ENCODE measurements around the gene EPB41L3. TPM values are rescaled to one million over a fixed set of nuclear protein-coding genes. Genes with fewer than 3 reads are reported as not detected.
A peak's percentile ranks its signal among the peaks of the same experiment; 100 is the strongest.
"Not testable (repeated sequence)": the region's sequence is repeated elsewhere in the genome, so short reads cannot be mapped to it uniquely, and the experiment has no call there.

Gene EPB41L3
- total RNA-seq, 1 donor from 2014 or later, result 50.1 TPM

GRCh38 chr18:5530629-5531178 is 13.1 kb downstream of the EPB41L3 start:
- no peak for DNase-seq

- DNase-seq, result no peak
Measured at GRCh38 chr18:5529471-5529870, 14.3 kb downstream of the EPB41L3 start.

DNA sequence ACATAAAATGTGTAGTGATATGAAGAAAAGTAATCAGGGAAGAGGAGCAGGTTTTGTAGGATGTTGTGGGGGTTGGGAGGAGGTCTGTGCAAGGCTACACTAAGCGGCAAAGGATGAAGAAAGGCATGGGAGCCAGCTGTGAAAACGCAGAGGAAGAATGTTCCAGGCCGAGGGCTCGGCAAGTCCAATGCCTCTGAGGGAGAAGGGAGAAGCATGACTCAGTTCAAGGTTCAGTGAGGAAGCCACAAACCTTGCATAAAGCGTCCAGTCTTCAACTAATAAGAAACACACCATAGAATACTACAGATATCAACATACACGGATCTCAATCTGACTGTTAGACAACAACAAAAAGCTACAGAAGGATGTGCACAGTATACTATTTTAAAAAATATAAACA is 16.2 kb downstream of the EPB41L3 start:
- DNase-seq, result peak; percentile 38

DNA sequence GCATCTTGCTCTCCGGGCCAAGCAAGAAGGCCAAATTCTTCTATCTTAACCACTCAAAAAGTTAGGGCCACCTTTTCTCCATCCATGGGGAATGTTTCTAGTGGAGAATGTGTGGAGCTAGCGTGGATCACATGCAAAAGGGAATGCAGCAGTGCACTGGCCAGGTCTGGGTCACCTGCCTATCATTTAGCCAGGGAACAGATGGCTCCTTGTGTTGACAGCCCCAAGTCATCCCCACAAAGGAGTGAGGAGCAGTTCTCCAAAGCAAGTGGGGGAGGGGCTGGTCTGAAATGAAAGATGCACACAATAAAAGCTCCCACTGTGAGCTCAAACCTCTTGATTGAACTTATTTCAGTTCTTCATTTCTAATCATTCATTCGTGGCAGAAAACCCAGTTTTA is 19.1 kb downstream of the EPB41L3 start:
- DNase-seq, result no peak

GRCh38 chr18:5521000-5521399 is 22.8 kb downstream of the EPB41L3 start:
- DNase-seq, result no peak

GRCh38 chr18:5520464-5520863 is 23.3 kb downstream of the EPB41L3 start:
- DNase-seq, result no peak

- no peak for DNase-seq
Measured at GRCh38 chr18:5519448-5520298, 24.1 kb downstream of the EPB41L3 start.

- no peak for DNase-seq
Measured at GRCh38 chr18:5518899-5519371, 24.9 kb downstream of the EPB41L3 start.

GRCh38 chr18:5518179-5518770 is 25.5 kb downstream of the EPB41L3 start:
- DNase-seq, result no peak

DNA sequence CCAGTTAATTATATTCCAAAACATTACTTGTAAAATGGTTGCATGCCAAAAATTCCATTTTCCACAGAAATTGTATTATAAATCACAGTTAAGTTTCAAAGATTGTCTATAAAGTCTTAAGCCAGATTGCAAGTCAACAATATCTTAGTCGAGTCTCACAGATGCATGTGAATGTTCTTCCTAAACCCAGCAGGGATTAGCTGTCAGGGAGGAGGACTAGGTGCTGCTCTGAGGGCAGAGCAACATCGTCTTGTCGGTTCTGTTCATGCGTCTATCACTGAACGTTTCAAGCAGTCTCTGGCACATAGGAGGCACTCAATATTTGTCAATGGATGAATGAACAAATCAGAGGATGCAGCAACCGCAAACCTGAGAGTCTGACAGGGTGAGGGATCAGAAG is 27.0 kb downstream of the EPB41L3 start:
- no peak for DNase-seq

- DNase-seq, result peak; percentile 74
Measured at GRCh38 chr18:5515011-5515784, 28.6 kb downstream of the EPB41L3 start.

DNA sequence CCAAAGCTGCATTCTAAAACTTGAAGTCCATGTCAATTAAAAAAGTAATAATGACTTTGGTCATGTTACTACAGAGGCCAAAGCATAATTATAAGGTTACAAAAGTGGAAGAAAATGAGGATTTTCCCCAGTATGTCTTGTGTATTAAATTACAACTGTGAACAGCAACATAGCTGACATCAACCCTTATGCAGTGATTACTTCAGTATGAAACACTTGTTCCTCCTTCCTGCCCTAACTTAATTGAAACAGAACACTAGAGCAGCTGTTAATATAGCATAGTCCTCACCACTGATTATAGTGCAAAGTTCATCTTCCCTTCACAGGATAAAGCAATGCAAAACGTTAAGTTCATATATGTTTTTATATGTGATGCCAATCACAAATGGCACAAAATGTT is 29.9 kb downstream of the EPB41L3 start:
- DNase-seq, result peak; percentile 48

GRCh38 chr18:5512176-5512575 is 31.6 kb downstream of the EPB41L3 start:
- DNase-seq, result no peak

DNA sequence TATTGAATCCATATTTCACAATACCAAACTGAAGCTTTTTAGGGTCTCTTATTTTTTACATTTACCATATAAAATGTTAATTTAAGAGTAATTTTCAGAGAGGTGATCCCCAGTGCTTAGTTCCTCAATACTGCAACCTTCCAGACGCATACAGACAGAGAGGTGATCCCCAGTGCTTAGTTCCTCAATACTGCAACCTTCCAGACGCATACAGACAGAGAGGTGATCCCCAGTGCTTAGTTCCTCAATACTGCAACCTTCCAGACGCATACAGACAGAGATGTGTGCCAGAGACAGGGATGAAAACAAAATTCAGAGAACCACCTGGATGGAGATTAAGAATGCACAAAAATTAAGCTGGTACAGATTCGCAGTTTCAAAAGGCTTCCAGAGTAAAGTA is 32.3 kb downstream of the EPB41L3 start:
- not testable (repeated sequence) for DNase-seq

DNA sequence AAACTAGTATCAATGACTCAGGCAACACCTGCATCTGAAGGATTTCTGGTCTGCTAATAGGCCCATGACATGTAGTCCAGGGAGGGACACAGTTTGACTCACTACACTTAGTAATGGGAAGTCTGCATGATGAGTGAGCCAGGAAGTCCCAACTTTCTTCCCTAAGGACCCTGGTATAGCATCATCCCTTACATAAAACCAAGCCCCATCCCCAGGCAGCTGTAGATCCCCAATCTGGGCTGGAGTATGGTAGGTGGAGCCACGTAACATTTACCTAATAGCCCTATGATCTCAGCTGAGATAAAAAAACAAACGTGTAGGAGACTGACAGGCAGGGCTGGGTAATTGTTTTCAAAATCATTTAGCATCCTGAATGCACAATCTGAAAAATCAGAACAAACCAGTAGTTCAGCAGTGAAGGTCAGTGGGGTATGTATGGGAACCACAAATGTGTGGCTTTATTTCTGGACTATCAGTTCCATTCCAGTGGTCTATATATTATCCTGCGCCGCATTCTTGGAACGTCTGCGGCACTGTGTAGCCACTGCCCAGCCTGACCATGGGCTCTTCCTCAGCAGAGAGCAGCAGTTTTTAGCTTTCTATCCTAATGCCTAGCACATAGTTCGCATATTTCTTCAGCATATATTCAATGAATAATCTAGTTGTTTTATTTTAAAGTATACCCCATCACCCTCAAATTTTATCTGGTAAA is 33.5 kb downstream of the EPB41L3 start:
- DNase-seq, result no peak

- DNase-seq, result no peak
Measured at GRCh38 chr18:5508821-5509220, 35.0 kb downstream of the EPB41L3 start.

DNA sequence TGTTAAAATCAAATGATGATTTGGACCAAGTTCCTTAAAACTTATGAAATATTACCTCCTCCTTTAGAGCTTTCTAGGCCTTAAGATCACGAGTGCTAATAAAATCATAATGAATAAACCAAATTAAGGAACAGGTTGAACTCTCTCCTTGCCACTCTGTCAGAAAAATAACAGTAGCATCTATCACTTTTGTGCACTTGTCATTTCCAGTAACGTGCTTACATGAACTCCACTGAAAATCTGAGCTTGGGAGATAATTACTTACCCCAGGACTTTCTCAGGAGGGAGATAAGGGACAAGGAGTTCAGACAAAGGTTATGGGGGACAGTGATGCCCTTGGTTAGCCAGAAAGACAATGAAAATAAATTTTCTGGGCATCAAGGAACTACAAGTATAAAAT is 36.0 kb downstream of the EPB41L3 start:
- DNase-seq, result no peak

GRCh38 chr18:5506174-5506573 is 37.6 kb downstream of the EPB41L3 start:
- no peak for DNase-seq

- DNase-seq, result no peak
Measured at GRCh38 chr18:5503740-5504139, 40.1 kb downstream of the EPB41L3 start.

DNA sequence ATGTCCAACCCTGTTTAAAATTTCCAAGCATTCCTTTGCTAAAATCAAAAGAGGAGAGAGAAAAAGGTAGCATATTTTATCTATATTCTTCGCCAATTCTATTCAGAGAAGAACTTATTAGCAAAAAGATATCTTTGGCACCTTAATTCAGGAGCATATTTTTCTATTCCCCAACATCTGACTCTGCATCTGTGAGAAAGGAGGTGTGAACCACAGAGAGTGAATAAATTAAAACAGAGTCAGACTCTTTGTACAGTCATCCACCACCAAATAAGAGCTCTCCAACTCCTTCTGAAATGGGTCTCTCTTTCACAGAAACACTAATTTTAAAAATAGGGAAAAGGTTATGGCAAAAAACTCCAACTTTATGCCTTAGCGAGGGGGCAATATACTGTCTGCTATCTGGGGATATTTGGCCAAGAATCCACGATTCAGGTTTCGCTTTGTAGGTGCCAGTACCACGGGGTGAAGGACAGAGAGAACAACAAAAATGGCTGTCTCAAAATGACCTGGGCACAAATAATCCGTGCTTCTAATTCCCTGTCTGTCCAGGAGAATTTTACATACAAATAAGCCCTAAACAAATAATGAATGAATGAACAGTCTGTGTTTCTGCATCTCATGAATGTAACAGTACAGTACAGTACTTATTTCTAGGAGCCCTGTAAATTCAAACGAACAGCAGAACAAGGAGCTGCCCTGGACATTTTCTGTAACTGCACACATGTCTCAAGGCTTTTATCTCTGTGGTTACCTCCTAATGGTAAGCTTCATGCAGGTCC is 43.4 kb downstream of the EPB41L3 start:
- no peak for DNase-seq

GRCh38 chr18:5498452-5498851 is 45.3 kb downstream of the EPB41L3 start:
- no peak for DNase-seq
